ENCODE data around the gene KCTD16.

KCTD16 gene

DNA sequence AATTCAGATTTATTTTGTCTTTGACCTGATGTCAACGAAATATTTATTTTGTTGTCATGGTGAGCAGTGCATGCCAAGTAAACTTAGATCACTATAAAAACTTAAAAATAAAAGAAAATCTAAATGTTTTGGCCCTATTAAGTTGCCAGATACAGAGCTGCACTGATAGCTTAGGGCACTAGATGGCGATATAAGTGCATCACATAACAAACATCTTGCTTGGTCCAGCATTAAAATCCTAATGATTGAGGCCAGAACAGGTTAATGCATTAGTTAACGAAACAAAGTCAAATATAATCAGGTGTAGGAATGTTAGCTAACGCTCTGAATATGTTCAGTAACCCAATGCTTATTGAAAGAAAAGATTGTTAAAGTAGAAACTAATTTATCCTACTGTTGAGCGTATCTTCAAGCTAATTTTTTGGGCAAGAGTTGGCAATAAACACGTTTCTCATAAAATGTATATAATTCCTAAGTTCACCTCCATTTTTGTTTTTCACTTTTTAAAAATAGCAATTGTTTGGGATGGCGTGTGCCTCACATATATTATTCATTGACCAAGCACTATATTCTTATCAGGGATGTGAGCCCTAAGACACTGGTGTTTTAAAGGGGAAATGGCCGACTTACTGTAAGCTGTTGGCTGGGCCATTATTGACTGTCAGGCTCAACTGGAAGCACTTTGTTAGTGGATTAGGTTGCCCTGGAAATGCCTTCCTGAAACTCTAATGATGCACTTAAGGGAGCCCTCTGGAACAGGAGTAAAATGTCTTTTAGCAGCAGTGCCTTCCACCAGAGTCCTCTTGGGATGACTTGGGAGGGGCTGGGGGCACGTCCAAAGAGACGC, 33.3 kb downstream of the KCTD16 start:
- Mint-ChIP-seq H3K4me1 (peaks cover 24% of the 10 kb centered on the region), H3K27ac (no peak overlapping the region), H3K9me3 (no peaks in the 10 kb centered on the region), H3K4me3 (peak overlapping the region; percentile 81), H3K27me3 (ENCODE audit: low read depth, poor library complexity) (peaks cover 49% of the 10 kb centered on the region), H3K36me3 (ENCODE audit: low read depth) (no peaks in the 10 kb centered on the region)
- peak; percentile 51 for DNase-seq
- TF ChIP-seq, protein P1, sequence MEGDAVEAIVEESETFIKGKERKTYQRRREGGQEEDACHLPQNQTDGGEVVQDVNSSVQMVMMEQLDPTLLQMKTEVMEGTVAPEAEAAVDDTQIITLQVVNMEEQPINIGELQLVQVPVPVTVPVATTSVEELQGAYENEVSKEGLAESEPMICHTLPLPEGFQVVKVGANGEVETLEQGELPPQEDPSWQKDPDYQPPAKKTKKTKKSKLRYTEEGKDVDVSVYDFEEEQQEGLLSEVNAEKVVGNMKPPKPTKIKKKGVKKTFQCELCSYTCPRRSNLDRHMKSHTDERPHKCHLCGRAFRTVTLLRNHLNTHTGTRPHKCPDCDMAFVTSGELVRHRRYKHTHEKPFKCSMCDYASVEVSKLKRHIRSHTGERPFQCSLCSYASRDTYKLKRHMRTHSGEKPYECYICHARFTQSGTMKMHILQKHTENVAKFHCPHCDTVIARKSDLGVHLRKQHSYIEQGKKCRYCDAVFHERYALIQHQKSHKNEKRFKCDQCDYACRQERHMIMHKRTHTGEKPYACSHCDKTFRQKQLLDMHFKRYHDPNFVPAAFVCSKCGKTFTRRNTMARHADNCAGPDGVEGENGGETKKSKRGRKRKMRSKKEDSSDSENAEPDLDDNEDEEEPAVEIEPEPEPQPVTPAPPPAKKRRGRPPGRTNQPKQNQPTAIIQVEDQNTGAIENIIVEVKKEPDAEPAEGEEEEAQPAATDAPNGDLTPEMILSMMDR (IDR thresholded peaks at IDR 0.05): peak; percentile 89

DNA sequence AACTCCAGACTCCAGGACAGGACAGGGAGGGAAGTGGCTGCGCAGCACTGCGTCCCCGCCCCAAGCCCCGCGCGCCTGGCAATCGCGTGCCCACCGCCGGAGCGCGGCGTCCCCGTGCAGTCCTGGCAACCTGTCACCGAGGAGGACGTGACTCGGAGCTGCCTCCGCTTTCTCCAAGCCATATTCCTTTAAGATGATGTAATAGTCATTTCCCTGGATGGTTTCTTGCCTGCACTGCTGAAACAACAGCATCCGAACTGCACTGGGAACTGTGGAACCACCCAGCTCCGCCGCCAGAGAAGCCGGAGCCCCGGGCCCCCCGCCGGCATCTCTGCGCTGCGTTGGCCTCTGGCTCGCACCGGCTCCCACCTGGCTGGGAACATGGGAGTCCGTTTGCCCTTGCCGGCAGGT, 34.5 kb downstream of the KCTD16 start:
- Mint-ChIP-seq H3K9me3 (no peaks in the 10 kb centered on the region), H3K4me1 (peaks cover 19% of the 10 kb centered on the region), H3K27me3 (ENCODE audit: low read depth, poor library complexity) (peaks cover 49% of the 10 kb centered on the region), H3K4me3 (peak overlapping the region; percentile 81), H3K36me3 (ENCODE audit: low read depth) (no peaks in the 10 kb centered on the region), H3K27ac (no peak overlapping the region)
- peak; percentile 59 for DNase-seq
- TF ChIP-seq, protein P1 (IDR thresholded peaks at IDR 0.05): no peak

DNA sequence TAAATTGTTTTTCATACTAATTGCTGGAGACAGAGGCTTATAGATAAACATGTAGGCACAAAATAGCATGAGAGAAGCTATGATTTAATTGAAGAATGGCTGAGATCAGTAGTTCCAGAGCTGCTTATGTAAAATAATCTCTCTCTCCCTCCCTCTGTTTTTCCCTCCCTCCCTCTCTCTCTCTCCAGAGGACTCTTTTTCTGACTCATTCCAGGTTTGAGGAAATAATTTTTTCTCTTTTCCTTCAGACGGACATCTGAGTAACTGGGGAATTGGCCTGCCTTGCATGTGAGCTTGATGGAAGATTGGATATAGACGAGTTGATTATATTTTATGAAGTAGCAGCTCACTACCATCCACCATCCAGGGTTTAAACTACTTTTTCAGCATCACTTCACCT, 35.5 kb downstream of the KCTD16 start:
- H3K4me3 Mint-ChIP-seq: peak overlapping the region; percentile 12
- H3K27ac Mint-ChIP-seq: no peak overlapping the region
- H3K27me3 Mint-ChIP-seq (ENCODE audit: low read depth, poor library complexity): peaks cover 49% of the 10 kb centered on the region

DNA sequence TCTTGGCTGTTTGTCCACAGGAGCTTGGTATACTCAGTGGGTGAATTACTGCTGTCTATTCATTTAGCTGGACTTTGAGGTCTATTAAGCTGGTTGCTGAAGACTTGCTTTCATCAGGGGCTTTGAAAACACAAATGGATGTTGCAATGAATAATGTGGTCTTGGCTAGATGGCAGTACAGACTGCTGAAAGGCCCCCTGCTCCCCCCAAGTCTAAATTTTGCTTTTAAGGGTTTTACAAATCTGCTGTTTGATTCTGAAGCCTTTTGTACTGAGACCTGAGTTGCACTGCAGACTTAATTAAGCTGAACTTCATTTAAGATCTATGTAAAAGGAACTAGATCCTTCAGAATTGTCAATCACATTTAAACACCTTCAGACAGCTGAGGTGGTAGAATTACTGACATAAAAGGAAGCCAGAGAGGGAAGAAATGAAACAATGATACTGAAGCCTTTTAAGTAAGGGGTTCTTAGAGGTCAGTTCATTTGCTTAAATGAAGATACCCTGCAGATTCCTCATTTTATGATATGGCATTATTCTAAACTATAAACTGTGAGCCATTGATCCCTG, 37.3 kb downstream of the KCTD16 start:
- TF ChIP-seq, protein P1 (IDR thresholded peaks at IDR 0.05): no peak
- Mint-ChIP-seq H3K27me3 (ENCODE audit: low read depth, poor library complexity) (peaks cover 43% of the 10 kb centered on the region), H3K4me1 (peaks cover 19% of the 10 kb centered on the region), H3K36me3 (ENCODE audit: low read depth) (no peaks in the 10 kb centered on the region), H3K9me3 (no peaks in the 10 kb centered on the region), H3K4me3 (no peak overlapping the region), H3K27ac (no peak overlapping the region)
- no peak for DNase-seq

More for the DNA sequence above, 35.5 kb downstream of the KCTD16 start:
- Mint-ChIP-seq H3K9me3 (no peaks in the 10 kb centered on the region), H3K36me3 (ENCODE audit: low read depth) (no peaks in the 10 kb centered on the region), H3K4me1 (peaks cover 19% of the 10 kb centered on the region)
- TF ChIP-seq, protein P1 (IDR thresholded peaks at IDR 0.05): no peak
- DNase-seq: no peak

DNA sequence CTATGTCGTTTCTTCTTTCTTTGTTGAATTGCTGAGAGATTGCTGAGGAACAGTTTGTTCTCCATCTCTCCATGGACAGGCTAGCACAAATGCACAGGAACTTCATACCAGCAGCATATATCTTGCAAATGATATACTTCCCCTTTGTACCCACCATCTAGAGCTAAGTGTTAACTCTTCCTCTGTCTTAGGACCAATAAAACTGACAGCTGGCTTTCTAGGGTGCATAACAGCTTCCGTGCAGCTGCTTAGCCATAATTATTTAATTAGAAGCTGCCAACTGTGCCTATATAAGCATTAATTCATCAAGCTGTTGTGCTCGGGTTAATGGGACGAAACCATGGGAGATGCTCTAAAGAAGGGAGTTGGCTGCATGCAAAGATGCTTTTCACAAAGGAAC, 38.7 kb downstream of the KCTD16 start:
- TF ChIP-seq, protein P1 (IDR thresholded peaks at IDR 0.05): no peak
- no peak for DNase-seq
- no peak overlapping the region for H3K27ac Mint-ChIP-seq
- no peaks in the 10 kb centered on the region for H3K9me3 Mint-ChIP-seq
- H3K27me3 Mint-ChIP-seq (ENCODE audit: low read depth, poor library complexity): peaks cover 39% of the 10 kb centered on the region
- H3K36me3 Mint-ChIP-seq (ENCODE audit: low read depth): no peaks in the 10 kb centered on the region
- no peak overlapping the region for H3K4me3 Mint-ChIP-seq
- peaks cover 18% of the 10 kb centered on the region for H3K4me1 Mint-ChIP-seq

Data from nephron progenitor cell (in vitro differentiated cells).